Measurements from ENCODE around the gene CASP7. TPM values are rescaled to one million over a fixed set of nuclear protein-coding genes. Genes with fewer than 3 reads are reported as not detected.

Gene CASP7
- total RNA-seq, 1 donor from 2014 or later = 22.6 TPM

Other genes with a start within 250 kb of the CASP7 start
- gene HABP2, start 126.9 kb upstream of the CASP7 start, total RNA-seq = not detected in 2 replicates
- not detected in 2 replicates for gene NRAP, start 15.9 kb upstream of the CASP7 start, total RNA-seq
- 0.07 TPM in 1 of 2 replicates, not detected in the other for gene PLEKHS1, start 71.8 kb downstream of the CASP7 start, total RNA-seq
- gene DCLRE1A, start 174.2 kb downstream of the CASP7 start, total RNA-seq = 4.5 and 4.9 TPM in 2 replicates
- gene NHLRC2, start 174.7 kb downstream of the CASP7 start, total RNA-seq = 40.3 and 43.9 TPM in 2 replicates